K562 (cell line): ENCODE data around the gene GNB5.

Experiments used
- ARNT ChIP-seq, 2 experiments: fragments of 450-650 bp; IDR thresholded peaks; 2 replicates each; pipeline ENCODE4 v1.6.1; 2016; ENCODE audit warnings: mild to moderate bottlenecking in 1 of 2
- DPF2 ChIP-seq: fragments of 450-650 bp; IDR thresholded peaks from 2 replicates; pipeline ENCODE4 v1.6.1; 2016
- MCM3 ChIP-seq: fragments of 450-650 bp; IDR thresholded peaks from 2 replicates; pipeline ENCODE4 v1.6.1; 2016
- POLR2AphosphoS5 ChIP-seq: IDR thresholded peaks from 2 replicates; pipeline ENCODE4 v1.6.1; 2011; ENCODE audit warnings: mild to moderate bottlenecking, low read depth, low read length, moderate library complexity; ENCODE audit not compliant: control insufficient read depth, insufficient read depth
- SP1 ChIP-seq: sonication (generic); formaldehyde crosslinking; IDR thresholded peaks from 2 replicates; pipeline ENCODE4 v1.8.1; 2022; ENCODE audit warnings: mild to moderate bottlenecking, missing genetic modification reagents
- ZNF165 ChIP-seq: fragments of 250-450 bp; sonication (Bioruptor Pico); IDR thresholded peaks from 2 replicates; pipeline ENCODE4 v1.4.0; 2020; ENCODE audit warnings: borderline replicate concordance
- TF ChIP-seq, protein P1 (sequence below): sonication (generic); formaldehyde crosslinking; IDR thresholded peaks from 2 replicates; pipeline ENCODE4 v1.9.0; 2022; ENCODE audit warnings: mild to moderate bottlenecking, missing genetic modification reagents
- TF ChIP-seq, protein P2 (sequence below), 3 experiments: IDR thresholded peaks in 2 of 3; conservative IDR thresholded peaks in 1 of 3; 2 replicates each; pipeline ENCODE4 v1.5.1; 2011 to 2012; ENCODE audit warnings: low read length in 3 of 3, mild to moderate bottlenecking in 3 of 3, control low read depth in 2 of 3, improper control_type of control experiment in 1 of 3, inconsistent platforms in 1 of 3, low read depth in 1 of 3, mixed read lengths in 1 of 3, moderate library complexity in 1 of 3; ENCODE audit not compliant: insufficient read depth in 2 of 3
- TF ChIP-seq, protein P3 (sequence below): sonication (generic); formaldehyde crosslinking; IDR thresholded peaks from 2 replicates; pipeline ENCODE4 v1.8.1; 2023; ENCODE audit warnings: mild to moderate bottlenecking, missing genetic modification reagents, moderate library complexity
- TF ChIP-seq, protein P4 (sequence below): sonication (generic); formaldehyde crosslinking; IDR thresholded peaks from 2 replicates; pipeline ENCODE4 v1.8.1; 2022; ENCODE audit warnings: missing genetic modification reagents
- TF ChIP-seq, protein P5 (sequence below): IDR thresholded peaks from 2 replicates; pipeline ENCODE4 v1.6.1; 2016; ENCODE audit warnings: missing genetic modification characterization, missing compliant biosample characterization

DNA sequence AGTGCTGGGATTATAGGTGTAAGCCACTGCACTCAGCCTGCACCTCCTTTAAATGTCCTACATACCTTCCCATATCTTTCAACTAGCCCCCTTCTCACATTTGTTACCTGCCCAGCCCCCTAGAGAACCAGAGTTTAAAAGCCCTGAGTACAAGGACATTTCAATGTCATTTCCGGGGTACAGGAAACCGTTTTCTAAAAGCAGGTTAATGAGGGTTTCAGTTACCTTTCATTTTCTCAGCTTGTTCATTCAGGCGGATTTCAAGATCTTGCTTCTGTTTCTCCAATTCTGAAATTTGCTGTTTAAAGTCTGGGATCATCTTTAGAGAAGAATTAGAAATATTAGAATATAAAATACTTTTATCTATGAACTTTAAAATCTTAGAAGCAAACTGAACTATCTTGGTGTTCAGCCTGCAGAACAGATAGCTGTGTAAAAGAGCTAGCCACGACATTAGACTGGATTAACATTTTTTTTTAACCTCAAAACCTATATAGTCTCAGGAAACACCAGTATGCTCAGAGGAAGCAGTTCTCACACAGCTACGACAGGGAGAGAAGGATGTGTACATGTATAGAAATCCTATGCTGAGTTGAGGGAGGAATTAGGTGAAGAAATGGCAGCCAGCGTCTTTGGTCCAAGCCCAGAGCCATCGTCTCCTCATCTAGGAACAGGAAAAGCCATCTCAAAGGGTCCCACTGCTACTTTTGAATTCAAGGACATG, 29.9 kb upstream of the GNB5 start:
- no peak for TF ChIP-seq ZNF165
- TF ChIP-seq, protein P1, sequence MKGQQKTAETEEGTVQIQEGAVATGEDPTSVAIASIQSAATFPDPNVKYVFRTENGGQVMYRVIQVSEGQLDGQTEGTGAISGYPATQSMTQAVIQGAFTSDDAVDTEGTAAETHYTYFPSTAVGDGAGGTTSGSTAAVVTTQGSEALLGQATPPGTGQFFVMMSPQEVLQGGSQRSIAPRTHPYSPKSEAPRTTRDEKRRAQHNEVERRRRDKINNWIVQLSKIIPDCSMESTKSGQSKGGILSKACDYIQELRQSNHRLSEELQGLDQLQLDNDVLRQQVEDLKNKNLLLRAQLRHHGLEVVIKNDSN (CRISPR knock-in tag) = no peak
- TF ChIP-seq, protein P2, sequence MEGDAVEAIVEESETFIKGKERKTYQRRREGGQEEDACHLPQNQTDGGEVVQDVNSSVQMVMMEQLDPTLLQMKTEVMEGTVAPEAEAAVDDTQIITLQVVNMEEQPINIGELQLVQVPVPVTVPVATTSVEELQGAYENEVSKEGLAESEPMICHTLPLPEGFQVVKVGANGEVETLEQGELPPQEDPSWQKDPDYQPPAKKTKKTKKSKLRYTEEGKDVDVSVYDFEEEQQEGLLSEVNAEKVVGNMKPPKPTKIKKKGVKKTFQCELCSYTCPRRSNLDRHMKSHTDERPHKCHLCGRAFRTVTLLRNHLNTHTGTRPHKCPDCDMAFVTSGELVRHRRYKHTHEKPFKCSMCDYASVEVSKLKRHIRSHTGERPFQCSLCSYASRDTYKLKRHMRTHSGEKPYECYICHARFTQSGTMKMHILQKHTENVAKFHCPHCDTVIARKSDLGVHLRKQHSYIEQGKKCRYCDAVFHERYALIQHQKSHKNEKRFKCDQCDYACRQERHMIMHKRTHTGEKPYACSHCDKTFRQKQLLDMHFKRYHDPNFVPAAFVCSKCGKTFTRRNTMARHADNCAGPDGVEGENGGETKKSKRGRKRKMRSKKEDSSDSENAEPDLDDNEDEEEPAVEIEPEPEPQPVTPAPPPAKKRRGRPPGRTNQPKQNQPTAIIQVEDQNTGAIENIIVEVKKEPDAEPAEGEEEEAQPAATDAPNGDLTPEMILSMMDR (IDR thresholded peaks at IDR 0.05 in 2 of 3, conservative IDR thresholded peaks at IDR 0.05 in 1 of 3; ENCODE audit: insufficient read depth in 2 of 3, low read depth in 1 of 3, low read length in 3 of 3) = no peak
- TF ChIP-seq ARNT (IDR thresholded peaks at IDR 0.05) = no peak
- TF ChIP-seq SP1 = no peak
- TF ChIP-seq, protein P3, sequence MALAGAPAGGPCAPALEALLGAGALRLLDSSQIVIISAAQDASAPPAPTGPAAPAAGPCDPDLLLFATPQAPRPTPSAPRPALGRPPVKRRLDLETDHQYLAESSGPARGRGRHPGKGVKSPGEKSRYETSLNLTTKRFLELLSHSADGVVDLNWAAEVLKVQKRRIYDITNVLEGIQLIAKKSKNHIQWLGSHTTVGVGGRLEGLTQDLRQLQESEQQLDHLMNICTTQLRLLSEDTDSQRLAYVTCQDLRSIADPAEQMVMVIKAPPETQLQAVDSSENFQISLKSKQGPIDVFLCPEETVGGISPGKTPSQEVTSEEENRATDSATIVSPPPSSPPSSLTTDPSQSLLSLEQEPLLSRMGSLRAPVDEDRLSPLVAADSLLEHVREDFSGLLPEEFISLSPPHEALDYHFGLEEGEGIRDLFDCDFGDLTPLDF (CRISPR knock-in tag) = no peak
- TF ChIP-seq, protein P4, sequence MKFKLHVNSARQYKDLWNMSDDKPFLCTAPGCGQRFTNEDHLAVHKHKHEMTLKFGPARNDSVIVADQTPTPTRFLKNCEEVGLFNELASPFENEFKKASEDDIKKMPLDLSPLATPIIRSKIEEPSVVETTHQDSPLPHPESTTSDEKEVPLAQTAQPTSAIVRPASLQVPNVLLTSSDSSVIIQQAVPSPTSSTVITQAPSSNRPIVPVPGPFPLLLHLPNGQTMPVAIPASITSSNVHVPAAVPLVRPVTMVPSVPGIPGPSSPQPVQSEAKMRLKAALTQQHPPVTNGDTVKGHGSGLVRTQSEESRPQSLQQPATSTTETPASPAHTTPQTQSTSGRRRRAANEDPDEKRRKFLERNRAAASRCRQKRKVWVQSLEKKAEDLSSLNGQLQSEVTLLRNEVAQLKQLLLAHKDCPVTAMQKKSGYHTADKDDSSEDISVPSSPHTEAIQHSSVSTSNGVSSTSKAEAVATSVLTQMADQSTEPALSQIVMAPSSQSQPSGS (CRISPR knock-in tag) = no peak
- no peak for TF ChIP-seq DPF2
- TF ChIP-seq MCM3 = no peak
- TF ChIP-seq POLR2AphosphoS5 = no peak
- TF ChIP-seq, protein P5, sequence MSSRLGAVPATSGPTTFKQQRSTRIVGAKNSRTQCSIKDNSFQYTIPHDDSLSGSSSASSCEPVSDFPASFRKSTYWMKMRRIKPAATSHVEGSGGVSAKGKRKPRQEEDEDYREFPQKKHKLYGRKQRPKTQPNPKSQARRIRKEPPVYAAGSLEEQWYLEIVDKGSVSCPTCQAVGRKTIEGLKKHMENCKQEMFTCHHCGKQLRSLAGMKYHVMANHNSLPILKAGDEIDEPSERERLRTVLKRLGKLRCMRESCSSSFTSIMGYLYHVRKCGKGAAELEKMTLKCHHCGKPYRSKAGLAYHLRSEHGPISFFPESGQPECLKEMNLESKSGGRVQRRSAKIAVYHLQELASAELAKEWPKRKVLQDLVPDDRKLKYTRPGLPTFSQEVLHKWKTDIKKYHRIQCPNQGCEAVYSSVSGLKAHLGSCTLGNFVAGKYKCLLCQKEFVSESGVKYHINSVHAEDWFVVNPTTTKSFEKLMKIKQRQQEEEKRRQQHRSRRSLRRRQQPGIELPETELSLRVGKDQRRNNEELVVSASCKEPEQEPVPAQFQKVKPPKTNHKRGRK (tag) = no peak
